GM23338 (cell line): ENCODE data around the gene MRC2. TPM values are rescaled to one million over a fixed set of nuclear protein-coding genes. Genes with fewer than 3 reads are reported as not detected.

ENCODE experiments used
- ATAC-seq: fragments of 200-7000 bp; cut with Tn5 transposase; 3 replicates; pipeline ENCODE4 v1.9.1; 2020
- DNase-seq: peaks from one replicate; pipeline ENCODE4 v3.0.0-alpha.2; 2015; ENCODE audit warnings: low spot score
- H2AFZ ChIP-seq: fragments of 200-600 bp; sonication (generic); 2 replicates; pipeline ENCODE4 v1.8.0; 2016; ENCODE audit warnings: antibody characterized with exemption, mild to moderate bottlenecking, moderate library complexity
- H3F3A ChIP-seq: fragments of 200-600 bp; sonication (generic); replicated peaks from 2 replicates; pipeline ENCODE4 v1.8.0; 2017; ENCODE audit warnings: antibody characterized with exemption, mixed run types, low read depth
- H3K27ac ChIP-seq: fragments of 200-600 bp; sonication (generic); 2 replicates; pipeline ENCODE4 v1.6.1; 2016; ENCODE audit warnings: low read depth
- H3K27me3 ChIP-seq: fragments of 200-600 bp; sonication (generic); 2 replicates; pipeline ENCODE4 v1.8.0; 2016; ENCODE audit warnings: mild to moderate bottlenecking, mixed run types, moderate library complexity; ENCODE audit not compliant: insufficient read depth
- H3K36me3 ChIP-seq: fragments of 200-600 bp; sonication (generic); 2 replicates; pipeline ENCODE4 v1.8.0; 2016; ENCODE audit warnings: mild to moderate bottlenecking; ENCODE audit not compliant: insufficient read depth
- H3K4me1 ChIP-seq: fragments of 200-600 bp; sonication (generic); 2 replicates; pipeline ENCODE4 v1.8.0; 2016; ENCODE audit warnings: mild to moderate bottlenecking, moderate library complexity; ENCODE audit not compliant: insufficient read depth
- H3K4me2 ChIP-seq: fragments of 200-600 bp; sonication (generic); 2 replicates; pipeline ENCODE4 v1.7.1; 2017; ENCODE audit warnings: mixed run types
- H3K4me3 ChIP-seq: fragments of 200-600 bp; sonication (generic); 2 replicates; pipeline ENCODE4 v1.6.1; 2016; ENCODE audit warnings: mixed run types
- H3K79me2 ChIP-seq: fragments of 200-600 bp; sonication (generic); replicated peaks from 2 replicates; pipeline ENCODE4 v1.8.0; 2017; ENCODE audit warnings: mild to moderate bottlenecking; ENCODE audit not compliant: insufficient read depth
- H3K9me2 ChIP-seq: fragments of 200-600 bp; sonication (generic); 2 replicates; pipeline ENCODE4 v1.8.0; 2017; ENCODE audit not compliant: insufficient read depth
- H4K20me1 ChIP-seq: fragments of 200-600 bp; sonication (generic); replicated peaks from 2 replicates; pipeline ENCODE4 v1.8.0; 2017; ENCODE audit warnings: mild to moderate bottlenecking; ENCODE audit not compliant: insufficient read depth
- H3K27ac Mint-ChIP-seq: 2 replicates; pipeline ENCODE4 v1.8.0; 2020; ENCODE audit warnings: inconsistent platforms, mild to moderate bottlenecking, moderate library complexity, mixed read lengths
- H3K27me3 Mint-ChIP-seq: 3 replicates; pipeline ENCODE4 v1.8.0; 2022; ENCODE audit warnings: low read depth, mild to moderate bottlenecking, moderate library complexity, mixed read lengths, inconsistent platforms; ENCODE audit not compliant: insufficient read depth, poor library complexity
- H3K36me3 Mint-ChIP-seq: 3 replicates; pipeline ENCODE4 v1.8.0; 2021; ENCODE audit warnings: low read depth, mild to moderate bottlenecking, inconsistent platforms, moderate library complexity, mixed read lengths
- H3K4me1 Mint-ChIP-seq: 3 replicates; pipeline ENCODE4 v1.8.0; 2020; ENCODE audit warnings: mild to moderate bottlenecking, inconsistent platforms, mixed read lengths
- H3K4me3 Mint-ChIP-seq: 3 replicates; pipeline ENCODE4 v1.8.0; 2021; ENCODE audit warnings: moderate library complexity, mild to moderate bottlenecking, inconsistent platforms, mixed read lengths
- H3K9me3 Mint-ChIP-seq: 3 replicates; pipeline ENCODE4 v1.8.0; 2020; ENCODE audit warnings: moderate library complexity, mild to moderate bottlenecking, inconsistent platforms, mixed read lengths
- CREB1 ChIP-seq: fragments of 250-450 bp; sonication (Bioruptor Pico); IDR thresholded peaks from 2 replicates; pipeline ENCODE4 v1.5.0; 2020; ENCODE audit warnings: low read depth, mild to moderate bottlenecking, moderate library complexity
- EZH2 ChIP-seq: fragments of 200-600 bp; sonication (generic); IDR thresholded peaks from one replicate; pipeline ENCODE4 v1.8.0; 2017; ENCODE audit warnings: antibody characterized with exemption, mild to moderate bottlenecking, low read depth; ENCODE audit not compliant: unreplicated experiment
- EZH2phosphoT487 ChIP-seq: fragments of 200-600 bp; sonication (generic); IDR thresholded peaks from one replicate; pipeline ENCODE4 v1.8.1; 2018; ENCODE audit warnings: antibody characterized with exemption; ENCODE audit not compliant: unreplicated experiment
- POLR2AphosphoS5 ChIP-seq: IDR thresholded peaks from 2 replicates; pipeline ENCODE4 v1.6.1; 2016; ENCODE audit warnings: antibody characterized with exemption, low read depth
- REST ChIP-seq: IDR thresholded peaks from one replicate; pipeline ENCODE4 v1.6.1; 2018; ENCODE audit warnings: antibody characterized with exemption; ENCODE audit not compliant: unreplicated experiment
- STAT1 ChIP-seq: IDR thresholded peaks from one replicate; pipeline ENCODE4 v1.6.1; 2016; ENCODE audit warnings: antibody characterized with exemption; ENCODE audit not compliant: unreplicated experiment
- ZNF331 ChIP-seq: fragments of 250-450 bp; sonication (Bioruptor Pico); IDR thresholded peaks from 2 replicates; pipeline ENCODE4 v1.5.0; 2020; ENCODE audit warnings: low read depth, mild to moderate bottlenecking, moderate library complexity
- polyA plus RNA-seq: library from polyadenylated mRNA; unstranded; fragments of >200 nt; fragmentation: Nextera tagmentation; extraction: Ambion mirVana; gene quantifications from 2 replicates; pipeline ENCODE4 v1.2.1, GENCODE V29; 2016
- total RNA-seq: library from RNA; depleted of rRNA; stranded (reverse); fragments of >200 nt; shearing (Covaris generic); gene quantifications from 2 replicates; pipeline ENCODE4 v1.2.3, GENCODE V29; 2014
- TF ChIP-seq, protein P1 (sequence below): IDR thresholded peaks from 2 replicates; pipeline ENCODE4 v1.6.1; 2016; ENCODE audit warnings: antibody characterized with exemption
- TF ChIP-seq, protein P2 (sequence below), 2 experiments: fragments of 200-600 bp in 1 of 2; sonication (generic) in 1 of 2; conservative IDR thresholded peaks; 2 replicates each; pipeline versions ENCODE4 v1.5.1 to v1.6.1; 2016 to 2017; ENCODE audit warnings: antibody characterized with exemption in 2 of 2, low read depth in 2 of 2, mild to moderate bottlenecking in 2 of 2, moderate library complexity in 1 of 2
- TF ChIP-seq, protein P3 (sequence below): fragments of 250-450 bp; sonication (Bioruptor Pico); IDR thresholded peaks from 2 replicates; pipeline ENCODE4 v1.5.0; 2020; ENCODE audit warnings: mild to moderate bottlenecking, moderate library complexity

The MRC2 gene
- total and polyA plus RNA-seq, 2 experiments from 2014 or later, result 8.0 to 38.6 TPM

- no peak overlapping the region for H3K4me2 ChIP-seq
- H3K27ac ChIP-seq, result no peak overlapping the region
- H3K27me3 ChIP-seq, result no peaks in the 10 kb centered on the region
- H3K27me3 Mint-ChIP-seq, result peaks cover 4% of the 10 kb centered on the region
- no peaks in the 10 kb centered on the region for H4K20me1 ChIP-seq
- H3K4me1 Mint-ChIP-seq, result peaks cover 26% of the 10 kb centered on the region
- no peaks in the 10 kb centered on the region for H3K9me2 ChIP-seq
- H3K36me3 ChIP-seq, result no peaks in the 10 kb centered on the region
- no peaks in the 10 kb centered on the region for H3K79me2 ChIP-seq
- peak overlapping the region; percentile 51; the same call in 1 of the 2 replicates for H3K27ac Mint-ChIP-seq
- no peak; the same call in 1 of the 3 replicates for ATAC-seq
- H3K36me3 Mint-ChIP-seq, result no peaks in the 10 kb centered on the region; the same call in 2 of the 3 replicates
- no peak for TF ChIP-seq STAT1
- TF ChIP-seq, protein P1, sequence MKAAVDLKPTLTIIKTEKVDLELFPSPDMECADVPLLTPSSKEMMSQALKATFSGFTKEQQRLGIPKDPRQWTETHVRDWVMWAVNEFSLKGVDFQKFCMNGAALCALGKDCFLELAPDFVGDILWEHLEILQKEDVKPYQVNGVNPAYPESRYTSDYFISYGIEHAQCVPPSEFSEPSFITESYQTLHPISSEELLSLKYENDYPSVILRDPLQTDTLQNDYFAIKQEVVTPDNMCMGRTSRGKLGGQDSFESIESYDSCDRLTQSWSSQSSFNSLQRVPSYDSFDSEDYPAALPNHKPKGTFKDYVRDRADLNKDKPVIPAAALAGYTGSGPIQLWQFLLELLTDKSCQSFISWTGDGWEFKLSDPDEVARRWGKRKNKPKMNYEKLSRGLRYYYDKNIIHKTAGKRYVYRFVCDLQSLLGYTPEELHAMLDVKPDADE, result no peak
- TF ChIP-seq EZH2phosphoT487, result no peak
- TF ChIP-seq CREB1 (CRISPR knock-in tag), result no peak
- TF ChIP-seq, protein P2, sequence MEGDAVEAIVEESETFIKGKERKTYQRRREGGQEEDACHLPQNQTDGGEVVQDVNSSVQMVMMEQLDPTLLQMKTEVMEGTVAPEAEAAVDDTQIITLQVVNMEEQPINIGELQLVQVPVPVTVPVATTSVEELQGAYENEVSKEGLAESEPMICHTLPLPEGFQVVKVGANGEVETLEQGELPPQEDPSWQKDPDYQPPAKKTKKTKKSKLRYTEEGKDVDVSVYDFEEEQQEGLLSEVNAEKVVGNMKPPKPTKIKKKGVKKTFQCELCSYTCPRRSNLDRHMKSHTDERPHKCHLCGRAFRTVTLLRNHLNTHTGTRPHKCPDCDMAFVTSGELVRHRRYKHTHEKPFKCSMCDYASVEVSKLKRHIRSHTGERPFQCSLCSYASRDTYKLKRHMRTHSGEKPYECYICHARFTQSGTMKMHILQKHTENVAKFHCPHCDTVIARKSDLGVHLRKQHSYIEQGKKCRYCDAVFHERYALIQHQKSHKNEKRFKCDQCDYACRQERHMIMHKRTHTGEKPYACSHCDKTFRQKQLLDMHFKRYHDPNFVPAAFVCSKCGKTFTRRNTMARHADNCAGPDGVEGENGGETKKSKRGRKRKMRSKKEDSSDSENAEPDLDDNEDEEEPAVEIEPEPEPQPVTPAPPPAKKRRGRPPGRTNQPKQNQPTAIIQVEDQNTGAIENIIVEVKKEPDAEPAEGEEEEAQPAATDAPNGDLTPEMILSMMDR (conservative IDR thresholded peaks at IDR 0.05; ENCODE audit: low read depth in 2 of 2), result no peak
- no peak for TF ChIP-seq EZH2
- no peak for TF ChIP-seq POLR2AphosphoS5
- no peak for TF ChIP-seq ZNF331
- TF ChIP-seq, protein P3, sequence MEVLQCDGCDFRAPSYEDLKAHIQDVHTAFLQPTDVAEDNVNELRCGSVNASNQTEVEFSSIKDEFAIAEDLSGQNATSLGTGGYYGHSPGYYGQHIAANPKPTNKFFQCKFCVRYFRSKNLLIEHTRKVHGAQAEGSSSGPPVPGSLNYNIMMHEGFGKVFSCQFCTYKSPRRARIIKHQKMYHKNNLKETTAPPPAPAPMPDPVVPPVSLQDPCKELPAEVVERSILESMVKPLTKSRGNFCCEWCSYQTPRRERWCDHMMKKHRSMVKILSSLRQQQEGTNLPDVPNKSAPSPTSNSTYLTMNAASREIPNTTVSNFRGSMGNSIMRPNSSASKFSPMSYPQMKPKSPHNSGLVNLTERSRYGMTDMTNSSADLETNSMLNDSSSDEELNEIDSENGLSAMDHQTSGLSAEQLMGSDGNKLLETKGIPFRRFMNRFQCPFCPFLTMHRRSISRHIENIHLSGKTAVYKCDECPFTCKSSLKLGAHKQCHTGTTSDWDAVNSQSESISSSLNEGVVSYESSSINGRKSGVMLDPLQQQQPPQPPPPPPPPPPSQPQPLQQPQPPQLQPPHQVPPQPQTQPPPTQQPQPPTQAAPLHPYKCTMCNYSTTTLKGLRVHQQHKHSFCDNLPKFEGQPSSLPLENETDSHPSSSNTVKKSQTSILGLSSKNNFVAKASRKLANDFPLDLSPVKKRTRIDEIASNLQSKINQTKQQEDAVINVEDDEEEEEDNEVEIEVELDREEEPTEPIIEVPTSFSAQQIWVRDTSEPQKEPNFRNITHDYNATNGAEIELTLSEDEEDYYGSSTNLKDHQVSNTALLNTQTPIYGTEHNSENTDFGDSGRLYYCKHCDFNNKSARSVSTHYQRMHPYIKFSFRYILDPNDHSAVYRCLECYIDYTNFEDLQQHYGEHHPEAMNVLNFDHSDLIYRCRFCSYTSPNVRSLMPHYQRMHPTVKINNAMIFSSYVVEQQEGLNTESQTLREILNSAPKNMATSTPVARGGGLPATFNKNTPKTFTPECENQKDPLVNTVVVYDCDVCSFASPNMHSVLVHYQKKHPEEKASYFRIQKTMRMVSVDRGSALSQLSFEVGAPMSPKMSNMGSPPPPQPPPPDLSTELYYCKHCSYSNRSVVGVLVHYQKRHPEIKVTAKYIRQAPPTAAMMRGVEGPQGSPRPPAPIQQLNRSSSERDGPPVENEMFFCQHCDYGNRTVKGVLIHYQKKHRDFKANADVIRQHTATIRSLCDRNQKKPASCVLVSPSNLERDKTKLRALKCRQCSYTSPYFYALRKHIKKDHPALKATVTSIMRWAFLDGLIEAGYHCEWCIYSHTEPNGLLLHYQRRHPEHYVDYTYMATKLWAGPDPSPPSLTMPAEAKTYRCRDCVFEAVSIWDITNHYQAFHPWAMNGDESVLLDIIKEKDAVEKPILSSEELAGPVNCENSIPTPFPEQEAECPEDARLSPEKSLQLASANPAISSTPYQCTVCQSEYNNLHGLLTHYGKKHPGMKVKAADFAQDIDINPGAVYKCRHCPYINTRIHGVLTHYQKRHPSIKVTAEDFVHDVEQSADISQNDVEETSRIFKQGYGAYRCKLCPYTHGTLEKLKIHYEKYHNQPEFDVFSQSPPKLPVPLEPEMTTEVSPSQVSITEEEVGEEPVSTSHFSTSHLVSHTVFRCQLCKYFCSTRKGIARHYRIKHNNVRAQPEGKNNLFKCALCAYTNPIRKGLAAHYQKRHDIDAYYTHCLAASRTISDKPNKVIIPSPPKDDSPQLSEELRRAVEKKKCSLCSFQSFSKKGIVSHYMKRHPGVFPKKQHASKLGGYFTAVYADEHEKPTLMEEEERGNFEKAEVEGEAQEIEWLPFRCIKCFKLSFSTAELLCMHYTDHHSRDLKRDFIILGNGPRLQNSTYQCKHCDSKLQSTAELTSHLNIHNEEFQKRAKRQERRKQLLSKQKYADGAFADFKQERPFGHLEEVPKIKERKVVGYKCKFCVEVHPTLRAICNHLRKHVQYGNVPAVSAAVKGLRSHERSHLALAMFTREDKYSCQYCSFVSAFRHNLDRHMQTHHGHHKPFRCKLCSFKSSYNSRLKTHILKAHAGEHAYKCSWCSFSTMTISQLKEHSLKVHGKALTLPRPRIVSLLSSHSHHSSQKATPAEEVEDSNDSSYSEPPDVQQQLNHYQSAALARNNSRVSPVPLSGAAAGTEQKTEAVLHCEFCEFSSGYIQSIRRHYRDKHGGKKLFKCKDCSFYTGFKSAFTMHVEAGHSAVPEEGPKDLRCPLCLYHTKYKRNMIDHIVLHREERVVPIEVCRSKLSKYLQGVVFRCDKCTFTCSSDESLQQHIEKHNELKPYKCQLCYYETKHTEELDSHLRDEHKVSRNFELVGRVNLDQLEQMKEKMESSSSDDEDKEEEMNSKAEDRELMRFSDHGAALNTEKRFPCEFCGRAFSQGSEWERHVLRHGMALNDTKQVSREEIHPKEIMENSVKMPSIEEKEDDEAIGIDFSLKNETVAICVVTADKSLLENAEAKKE (CRISPR knock-in tag), result no peak
- TF ChIP-seq REST, result no peak
- H3K4me1 ChIP-seq, result peaks cover 7% of the 10 kb centered on the region
- no peak overlapping the region for H3K4me3 Mint-ChIP-seq
- peaks cover 9% of the 10 kb centered on the region for H3K9me3 Mint-ChIP-seq
- DNase-seq, result no peak
- no peak overlapping the region for H3K4me3 ChIP-seq
- peak overlapping the region; percentile 69; the same call in 1 of the 2 replicates for H2AFZ ChIP-seq
- H3F3A ChIP-seq, result no peaks in the 10 kb centered on the region
These were observed 97.1 kb downstream of the MRC2 start for GRCh38 chr17:62724398-62725146.
